ENCODE data around the gene TMUB2. TPM values are rescaled to one million over a fixed set of nuclear protein-coding genes. Genes with fewer than 3 reads are reported as not detected.

TMUB2 gene
- total and polyA plus RNA-seq, 2 of the 13 experiments (the other 11 are each of a cell fraction or from before 2014, with no cell fraction given) = 26.9 to 50.8 TPM

DNA sequence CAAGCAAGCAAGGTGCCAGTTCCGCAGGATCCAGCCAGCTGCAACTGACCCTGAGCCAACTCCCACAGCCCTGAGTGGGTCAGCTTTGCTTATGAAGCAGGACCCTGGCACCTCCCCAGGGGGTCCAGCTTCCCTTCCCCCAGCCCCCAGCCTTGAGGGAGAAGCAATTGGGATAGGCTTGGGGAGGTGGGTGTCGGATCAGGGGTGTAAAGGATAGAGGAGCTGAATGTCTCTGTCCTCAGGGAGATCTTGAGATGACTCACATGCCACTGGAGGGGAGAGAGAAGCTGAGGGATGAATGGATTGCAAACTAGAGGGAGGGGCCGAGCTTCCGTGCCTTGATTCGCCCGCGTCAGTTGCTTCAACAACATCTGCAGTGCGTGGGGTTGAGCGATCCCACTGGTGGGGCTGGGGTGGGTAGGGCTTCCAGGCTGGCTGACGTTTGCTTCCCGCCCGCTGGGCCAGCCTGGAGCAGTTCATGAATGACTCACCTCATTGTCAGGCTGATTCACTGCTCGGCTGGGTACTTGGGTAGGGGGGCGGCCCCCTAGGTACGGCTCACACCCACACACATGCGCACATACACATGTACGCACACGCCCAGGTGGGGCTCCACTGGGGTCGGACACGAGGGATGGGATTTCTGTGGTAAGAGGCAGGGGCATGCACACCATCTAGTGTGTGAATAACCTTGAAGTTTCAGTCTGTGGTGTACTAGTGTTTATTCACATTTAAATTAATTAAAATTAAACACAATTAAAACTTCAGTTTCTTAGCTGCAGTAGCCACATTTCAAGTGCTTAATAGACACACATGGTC lies 48.7 kb upstream of the TMUB2 start (continued):
- TF ChIP-seq ASH2L (IDR thresholded peaks at IDR 0.05; ENCODE audit: insufficient read length, low read depth, low read length) = no peak
- TF ChIP-seq, protein P1, sequence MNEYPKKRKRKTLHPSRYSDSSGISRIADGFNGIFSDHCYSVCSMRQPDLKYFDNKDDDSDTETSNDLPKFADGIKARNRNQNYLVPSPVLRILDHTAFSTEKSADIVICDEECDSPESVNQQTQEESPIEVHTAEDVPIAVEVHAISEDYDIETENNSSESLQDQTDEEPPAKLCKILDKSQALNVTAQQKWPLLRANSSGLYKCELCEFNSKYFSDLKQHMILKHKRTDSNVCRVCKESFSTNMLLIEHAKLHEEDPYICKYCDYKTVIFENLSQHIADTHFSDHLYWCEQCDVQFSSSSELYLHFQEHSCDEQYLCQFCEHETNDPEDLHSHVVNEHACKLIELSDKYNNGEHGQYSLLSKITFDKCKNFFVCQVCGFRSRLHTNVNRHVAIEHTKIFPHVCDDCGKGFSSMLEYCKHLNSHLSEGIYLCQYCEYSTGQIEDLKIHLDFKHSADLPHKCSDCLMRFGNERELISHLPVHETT (CRISPR knock-in tag; conservative IDR thresholded peaks at IDR 0.05) = no peak
- TF ChIP-seq, protein P2, sequence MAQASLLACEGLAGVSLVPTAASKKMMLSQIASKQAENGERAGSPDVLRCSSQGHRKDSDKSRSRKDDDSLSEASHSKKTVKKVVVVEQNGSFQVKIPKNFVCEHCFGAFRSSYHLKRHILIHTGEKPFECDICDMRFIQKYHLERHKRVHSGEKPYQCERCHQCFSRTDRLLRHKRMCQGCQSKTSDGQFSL (CRISPR knock-in tag; IDR thresholded peaks at IDR 0.05) = no peak
- TF ChIP-seq, protein P3, sequence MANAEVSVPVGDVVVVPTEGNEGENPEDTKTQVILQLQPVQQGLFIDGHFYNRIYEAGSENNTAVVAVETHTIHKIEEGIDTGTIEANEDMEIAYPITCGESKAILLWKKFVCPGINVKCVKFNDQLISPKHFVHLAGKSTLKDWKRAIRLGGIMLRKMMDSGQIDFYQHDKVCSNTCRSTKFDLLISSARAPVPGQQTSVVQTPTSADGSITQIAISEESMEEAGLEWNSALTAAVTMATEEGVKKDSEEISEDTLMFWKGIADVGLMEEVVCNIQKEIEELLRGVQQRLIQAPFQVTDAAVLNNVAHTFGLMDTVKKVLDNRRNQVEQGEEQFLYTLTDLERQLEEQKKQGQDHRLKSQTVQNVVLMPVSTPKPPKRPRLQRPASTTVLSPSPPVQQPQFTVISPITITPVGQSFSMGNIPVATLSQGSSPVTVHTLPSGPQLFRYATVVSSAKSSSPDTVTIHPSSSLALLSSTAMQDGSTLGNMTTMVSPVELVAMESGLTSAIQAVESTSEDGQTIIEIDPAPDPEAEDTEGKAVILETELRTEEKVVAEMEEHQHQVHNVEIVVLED (CRISPR knock-in tag; IDR thresholded peaks at IDR 0.05; ENCODE audit: borderline replicate concordance) = no peak
- TF ChIP-seq MEF2D (CRISPR knock-in tag; IDR thresholded peaks at IDR 0.05) = peak; percentile 93
- TF ChIP-seq, protein P4, sequence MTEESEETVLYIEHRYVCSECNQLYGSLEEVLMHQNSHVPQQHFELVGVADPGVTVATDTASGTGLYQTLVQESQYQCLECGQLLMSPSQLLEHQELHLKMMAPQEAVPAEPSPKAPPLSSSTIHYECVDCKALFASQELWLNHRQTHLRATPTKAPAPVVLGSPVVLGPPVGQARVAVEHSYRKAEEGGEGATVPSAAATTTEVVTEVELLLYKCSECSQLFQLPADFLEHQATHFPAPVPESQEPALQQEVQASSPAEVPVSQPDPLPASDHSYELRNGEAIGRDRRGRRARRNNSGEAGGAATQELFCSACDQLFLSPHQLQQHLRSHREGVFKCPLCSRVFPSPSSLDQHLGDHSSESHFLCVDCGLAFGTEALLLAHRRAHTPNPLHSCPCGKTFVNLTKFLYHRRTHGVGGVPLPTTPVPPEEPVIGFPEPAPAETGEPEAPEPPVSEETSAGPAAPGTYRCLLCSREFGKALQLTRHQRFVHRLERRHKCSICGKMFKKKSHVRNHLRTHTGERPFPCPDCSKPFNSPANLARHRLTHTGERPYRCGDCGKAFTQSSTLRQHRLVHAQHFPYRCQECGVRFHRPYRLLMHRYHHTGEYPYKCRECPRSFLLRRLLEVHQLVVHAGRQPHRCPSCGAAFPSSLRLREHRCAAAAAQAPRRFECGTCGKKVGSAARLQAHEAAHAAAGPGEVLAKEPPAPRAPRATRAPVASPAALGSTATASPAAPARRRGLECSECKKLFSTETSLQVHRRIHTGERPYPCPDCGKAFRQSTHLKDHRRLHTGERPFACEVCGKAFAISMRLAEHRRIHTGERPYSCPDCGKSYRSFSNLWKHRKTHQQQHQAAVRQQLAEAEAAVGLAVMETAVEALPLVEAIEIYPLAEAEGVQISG (CRISPR knock-in tag; IDR thresholded peaks at IDR 0.05) = 0 out of 2 replicates have a peak, but pooled peaks have one; percentile 21
- TF ChIP-seq PRPF4 (IDR thresholded peaks at IDR 0.05; ENCODE audit: low read depth, low read length, poor library complexity, severe bottlenecking) = no peak
- TF ChIP-seq, protein P5, sequence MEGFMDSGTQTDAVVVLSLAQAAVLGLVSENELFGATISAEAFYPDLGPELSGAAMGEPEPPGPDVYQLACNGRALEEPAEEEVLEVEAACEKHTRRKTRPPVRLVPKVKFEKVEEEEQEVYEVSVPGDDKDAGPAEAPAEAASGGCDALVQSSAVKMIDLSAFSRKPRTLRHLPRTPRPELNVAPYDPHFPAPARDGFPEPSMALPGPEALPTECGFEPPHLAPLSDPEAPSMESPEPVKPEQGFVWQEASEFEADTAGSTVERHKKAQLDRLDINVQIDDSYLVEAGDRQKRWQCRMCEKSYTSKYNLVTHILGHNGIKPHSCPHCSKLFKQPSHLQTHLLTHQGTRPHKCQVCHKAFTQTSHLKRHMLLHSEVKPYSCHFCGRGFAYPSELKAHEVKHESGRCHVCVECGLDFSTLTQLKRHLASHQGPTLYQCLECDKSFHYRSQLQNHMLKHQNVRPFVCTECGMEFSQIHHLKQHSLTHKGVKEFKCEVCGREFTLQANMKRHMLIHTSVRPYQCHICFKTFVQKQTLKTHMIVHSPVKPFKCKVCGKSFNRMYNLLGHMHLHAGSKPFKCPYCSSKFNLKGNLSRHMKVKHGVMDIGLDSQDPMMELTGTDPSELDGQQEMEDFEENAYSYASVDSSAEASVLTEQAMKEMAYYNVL (CRISPR knock-in tag; IDR thresholded peaks at IDR 0.05; ENCODE audit: borderline replicate concordance) = no peak
- TF ChIP-seq, protein P6, sequence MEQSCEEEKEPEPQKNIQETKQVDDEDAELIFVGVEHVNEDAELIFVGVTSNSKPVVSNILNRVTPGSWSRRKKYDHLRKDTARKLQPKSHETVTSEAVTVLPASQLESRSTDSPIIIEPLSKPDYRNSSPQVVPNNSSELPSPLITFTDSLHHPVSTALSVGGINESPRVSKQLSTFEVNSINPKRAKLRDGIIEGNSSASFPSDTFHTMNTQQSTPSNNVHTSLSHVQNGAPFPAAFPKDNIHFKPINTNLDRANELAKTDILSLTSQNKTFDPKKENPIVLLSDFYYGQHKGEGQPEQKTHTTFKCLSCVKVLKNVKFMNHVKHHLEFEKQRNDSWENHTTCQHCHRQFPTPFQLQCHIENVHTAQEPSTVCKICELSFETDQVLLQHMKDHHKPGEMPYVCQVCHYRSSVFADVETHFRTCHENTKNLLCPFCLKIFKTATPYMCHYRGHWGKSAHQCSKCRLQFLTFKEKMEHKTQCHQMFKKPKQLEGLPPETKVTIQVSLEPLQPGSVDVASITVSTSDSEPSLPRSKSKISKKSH (CRISPR knock-in tag; IDR thresholded peaks at IDR 0.05; ENCODE audit: borderline replicate concordance) = no peak; the same call in 1 of the 2 replicates
- TF ChIP-seq REPIN1 (CRISPR knock-in tag; IDR thresholded peaks at IDR 0.05; ENCODE audit: borderline replicate concordance, low read depth) = no peak
- TF ChIP-seq DNMT1 (CRISPR knock-in tag; IDR thresholded peaks at IDR 0.05) = no peak; the same call in 1 of the 2 replicates
- no peak for TF ChIP-seq ZNF75D (CRISPR knock-in tag; IDR thresholded peaks at IDR 0.05; ENCODE audit: borderline replicate concordance)
- TF ChIP-seq ZNF777 (CRISPR knock-in tag; IDR thresholded peaks at IDR 0.05) = no peak
- TF ChIP-seq MIXL1 (CRISPR knock-in tag; IDR thresholded peaks at IDR 0.05) = no peak; the same call in 1 of the 2 replicates
- no peak for TF ChIP-seq NR2F1 (CRISPR knock-in tag; IDR thresholded peaks at IDR 0.05)
- peak; percentile 25; the same call in 1 of the 2 replicates for TF ChIP-seq RAD21 (CRISPR knock-in tag; IDR thresholded peaks at IDR 0.05)
- TF ChIP-seq ZNF484 (CRISPR knock-in tag; IDR thresholded peaks at IDR 0.05; ENCODE audit: borderline replicate concordance, low read depth) = no peak
- TF ChIP-seq KDM6A (CRISPR knock-in tag; IDR thresholded peaks at IDR 0.05; ENCODE audit: low read depth) = no peak

All from HepG2 (cell line).